GM12892 (cell line): ENCODE data around the gene IQCK.
A peak's percentile ranks its signal among the peaks of the same experiment; 100 is the strongest.

Experiments used
- DNase-seq: peaks from one replicate; pipeline ENCODE4 v3.0.0; 2011; ENCODE audit not compliant: insufficient read length
- FAIRE-seq: peaks from 2 replicates; lab custom pipeline; 2011; peaks lifted over from hg19 to GRCh38; lab: Jason Lieb, UNC
- POLR2A ChIP-seq: IDR thresholded peaks from 2 replicates; pipeline ENCODE4 v1.6.1; 2011; ENCODE audit warnings: low read depth, low read length, control low read depth
- POLR2AphosphoS5 ChIP-seq: IDR thresholded peaks from 2 replicates; pipeline ENCODE4 v1.6.1; 2011; ENCODE audit warnings: low read depth, low read length, control low read depth
- TAF1 ChIP-seq: IDR thresholded peaks from 2 replicates; pipeline ENCODE4 v1.6.1; 2011; ENCODE audit warnings: low read depth, mild to moderate bottlenecking, control low read depth, low read length, borderline replicate concordance

Gene IQCK

DNA sequence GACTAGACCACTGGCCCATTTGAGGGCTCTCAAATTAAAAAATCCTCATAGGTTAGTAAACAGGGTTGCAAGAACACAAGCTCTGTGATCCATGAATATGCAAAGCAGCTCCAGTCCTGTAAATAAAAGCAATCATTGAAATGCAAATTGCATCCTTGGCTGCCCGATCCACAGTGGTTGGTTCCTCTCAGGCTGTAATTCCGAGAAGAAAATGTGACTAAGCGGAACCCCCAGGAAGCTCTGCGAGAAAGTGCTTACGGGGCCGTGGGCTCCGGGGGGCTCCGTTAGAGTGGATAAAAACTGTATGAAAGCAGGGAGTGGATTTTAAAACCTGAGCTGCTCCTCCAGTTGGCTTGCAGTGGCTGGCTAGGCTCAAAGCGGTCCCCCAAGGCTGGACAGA is 164.1 kb downstream of the IQCK start:
- TF ChIP-seq TAF1 (no peak), POLR2AphosphoS5 (no peak), POLR2A (no peak)
- FAIRE-seq (no peak), DNase-seq (no peak)

DNA sequence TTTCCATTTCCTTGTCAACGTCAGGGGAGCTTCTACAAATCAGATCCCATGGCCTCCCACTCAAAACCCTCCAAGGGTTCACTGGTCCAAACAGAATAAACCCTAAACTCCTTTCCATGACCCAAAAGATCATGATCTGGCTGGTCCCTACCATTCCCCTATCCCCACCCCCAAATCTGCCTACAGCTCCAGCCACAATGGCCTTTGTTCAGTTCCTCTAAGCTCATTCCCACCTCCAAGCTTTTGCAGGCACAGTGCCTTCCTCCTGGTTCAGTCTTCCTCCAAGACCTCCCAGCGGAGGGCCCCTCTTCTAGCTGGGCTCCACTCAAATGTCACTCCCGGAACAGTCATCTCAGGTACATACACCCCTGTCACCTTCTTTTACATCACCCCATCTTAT is 164.6 kb downstream of the IQCK start:
- FAIRE-seq (no peak), DNase-seq (no peak)
- TF ChIP-seq POLR2AphosphoS5: no peak
- TF ChIP-seq TAF1: no peak
- TF ChIP-seq POLR2A: no peak

DNA sequence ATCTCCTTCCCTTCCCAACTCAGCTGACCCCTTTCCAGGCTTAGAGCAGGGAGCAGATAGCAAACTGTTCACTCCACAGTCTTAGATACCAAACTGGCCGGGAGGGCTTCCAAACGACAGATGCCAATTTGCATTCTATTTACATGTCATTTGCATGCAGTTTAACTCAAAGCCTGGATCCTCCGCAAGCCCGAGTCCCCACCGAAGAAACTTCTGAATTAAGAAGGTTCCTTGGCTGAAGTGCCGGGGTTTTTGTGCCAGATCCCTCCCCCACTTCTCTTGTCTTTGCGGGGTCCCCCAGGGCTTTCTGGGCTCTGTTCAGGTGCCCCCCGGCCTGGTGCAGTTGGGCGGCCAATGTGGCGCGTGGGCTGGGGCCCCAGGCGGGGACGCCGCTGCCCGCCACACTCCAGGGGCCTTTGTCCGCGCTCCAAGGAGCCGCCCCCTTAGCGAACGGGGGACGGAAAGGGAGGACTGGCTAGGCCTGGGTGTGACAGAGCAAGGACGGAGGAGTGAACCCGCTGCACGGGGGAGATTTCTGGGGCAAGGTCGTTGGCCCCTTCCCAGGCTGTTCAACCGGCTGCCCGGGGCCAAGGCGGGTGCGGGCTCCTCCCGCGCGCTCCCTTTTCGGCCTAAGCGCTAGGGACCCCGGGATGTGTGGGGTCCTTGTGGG is 165.4 kb downstream of the IQCK start:
- FAIRE-seq (no peak), DNase-seq (no peak)
- TF ChIP-seq POLR2AphosphoS5 (no peak), POLR2A (no peak), TAF1 (no peak)

GRCh38 chr16:19883966-19884485 is 166.0 kb downstream of the IQCK start:
- no peak for DNase-seq
- TF ChIP-seq POLR2AphosphoS5 (no peak), POLR2A (no peak), TAF1 (no peak)
- FAIRE-seq: no peak

- no peak for TF ChIP-seq POLR2AphosphoS5
- TF ChIP-seq TAF1: no peak
- TF ChIP-seq POLR2A: no peak
- DNase-seq (peak; percentile 33), FAIRE-seq (no peak)
Measured at GRCh38 chr16:19884611-19885450, 166.8 kb downstream of the IQCK start, which contains the start of gene GPRC5B. GPRC5B (minus strand) TSS chr16:19884848; CDS start chr16:19872845, 12,003 bp downstream.

- no peak for FAIRE-seq
Measured at GRCh38 chr16:19885451-19886072, 167.5 kb downstream of the IQCK start.

GRCh38 chr16:19886073-19886941 is 168.2 kb downstream of the IQCK start:
- DNase-seq (peak; percentile 38), FAIRE-seq (peak; percentile 62)
- TF ChIP-seq TAF1: no peak
- no peak for TF ChIP-seq POLR2AphosphoS5

More at GRCh38 chr16:19885451-19886072, 167.5 kb downstream of the IQCK start:
- DNase-seq: no peak
- no peak for TF ChIP-seq POLR2A

GRCh38 chr16:19888834-19889233 is 170.8 kb downstream of the IQCK start:
- DNase-seq (no peak), FAIRE-seq (no peak)
- TF ChIP-seq TAF1 (no peak), POLR2A (no peak), POLR2AphosphoS5 (no peak)

- TF ChIP-seq TAF1: no peak
- FAIRE-seq: no peak
Measured at GRCh38 chr16:19890901-19891300, 172.8 kb downstream of the IQCK start.

GRCh38 chr16:19892902-19893301 is 174.8 kb downstream of the IQCK start:
- DNase-seq: no peak
- no peak for FAIRE-seq
- no peak for TF ChIP-seq POLR2A

More at GRCh38 chr16:19890901-19891300, 172.8 kb downstream of the IQCK start:
- no peak for DNase-seq

DNA sequence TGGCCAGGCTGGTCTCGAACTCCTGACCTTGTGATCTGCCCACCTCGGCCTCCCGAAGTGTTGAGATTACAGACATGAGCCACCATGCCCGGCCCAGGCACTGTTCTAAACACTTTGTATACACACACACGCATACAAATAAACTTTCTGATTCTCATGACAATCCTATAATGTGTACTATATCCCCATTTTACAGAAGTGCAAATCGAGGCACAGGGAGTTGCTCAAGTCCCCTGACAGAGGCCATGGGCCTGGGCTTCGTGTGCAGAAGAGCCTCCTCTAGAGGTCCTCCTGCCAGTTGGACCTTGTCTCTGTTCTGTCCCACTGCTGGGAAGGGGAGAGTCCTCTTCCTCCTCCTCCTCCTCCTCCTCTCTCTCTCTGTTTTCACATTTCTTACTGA is 176.5 kb downstream of the IQCK start:
- DNase-seq (no peak), FAIRE-seq (no peak)
- no peak for TF ChIP-seq POLR2AphosphoS5
- TF ChIP-seq TAF1: no peak
- no peak for TF ChIP-seq POLR2A
